GM21381 (cell line): ENCODE data around the gene SOX15.
A peak's percentile ranks its signal among the peaks of the same experiment; 100 is the strongest.

Source experiments
- ATAC-seq: cut with Tn5 transposase; IDR thresholded peaks from one replicate; pipeline ENCODE4 v1.9.1; 2021; ENCODE audit warnings: mild to moderate bottlenecking, moderate library complexity; ENCODE audit not compliant: unreplicated experiment

SOX15 gene

DNA sequence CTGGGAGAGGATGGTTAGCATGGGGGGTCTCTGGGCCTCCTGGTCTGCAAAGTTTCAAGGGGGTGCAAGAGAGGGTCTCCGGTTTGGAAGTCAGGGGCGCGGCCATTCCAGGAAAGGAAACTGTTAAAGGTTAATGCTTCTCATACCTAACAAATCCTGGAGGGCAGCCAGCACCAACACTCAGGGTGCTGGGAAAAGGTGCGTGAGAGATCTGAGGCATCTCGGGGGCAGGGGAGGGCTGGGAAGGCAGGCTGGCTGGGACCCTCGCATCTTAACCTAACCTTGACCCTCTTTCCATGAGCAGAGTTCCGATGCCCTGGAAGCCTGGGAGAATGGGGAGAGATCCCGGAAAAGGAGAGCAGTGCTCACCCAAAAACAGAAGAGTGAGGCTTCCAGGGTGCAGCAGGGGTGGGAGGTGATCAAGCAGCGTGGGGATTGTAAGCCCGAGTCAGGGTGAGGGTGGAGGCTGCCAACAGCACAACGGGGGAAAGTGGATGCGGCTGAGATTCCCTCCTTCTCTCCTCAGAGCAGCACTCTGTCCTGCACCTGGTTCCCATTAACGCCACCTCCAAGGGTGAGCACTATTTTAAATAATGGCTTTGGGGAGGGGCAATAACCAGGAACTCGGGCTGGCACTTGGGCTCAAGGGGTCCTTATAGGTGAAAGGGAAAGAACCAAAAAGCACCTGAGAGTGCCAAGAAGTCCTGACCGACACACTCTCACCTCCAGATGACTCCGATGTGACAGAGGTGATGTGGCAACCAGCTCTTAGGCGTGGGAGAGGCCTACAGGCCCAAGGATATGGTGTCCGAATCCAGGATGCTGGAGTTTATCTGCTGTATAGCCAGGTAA lies 30.3 kb downstream of the SOX15 start:
- no peak for ATAC-seq

DNA sequence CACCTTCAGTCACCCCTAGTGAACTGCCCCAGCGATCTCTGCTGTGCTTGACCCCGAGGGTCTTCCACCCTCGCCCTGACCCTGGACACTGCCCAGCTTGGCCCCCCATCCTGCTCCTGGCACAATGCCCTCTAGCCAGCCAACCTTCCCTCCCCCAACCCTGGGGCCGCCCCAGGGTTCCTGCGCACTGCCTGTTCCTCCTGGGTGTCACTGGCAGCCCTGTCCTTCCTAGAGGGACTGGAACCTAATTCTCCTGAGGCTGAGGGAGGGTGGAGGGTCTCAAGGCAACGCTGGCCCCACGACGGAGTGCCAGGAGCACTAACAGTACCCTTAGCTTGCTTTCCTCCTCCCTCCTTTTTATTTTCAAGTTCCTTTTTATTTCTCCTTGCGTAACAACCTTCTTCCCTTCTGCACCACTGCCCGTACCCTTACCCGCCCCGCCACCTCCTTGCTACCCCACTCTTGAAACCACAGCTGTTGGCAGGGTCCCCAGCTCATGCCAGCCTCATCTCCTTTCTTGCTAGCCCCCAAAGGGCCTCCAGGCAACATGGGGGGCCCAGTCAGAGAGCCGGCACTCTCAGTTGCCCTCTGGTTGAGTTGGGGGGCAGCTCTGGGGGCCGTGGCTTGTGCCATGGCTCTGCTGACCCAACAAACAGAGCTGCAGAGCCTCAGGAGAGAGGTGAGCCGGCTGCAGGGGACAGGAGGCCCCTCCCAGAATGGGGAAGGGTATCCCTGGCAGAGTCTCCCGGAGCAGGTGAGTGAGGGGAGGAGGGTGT lies 31.2 kb downstream of the SOX15 start, which contains the start of gene TNFSF13:
Gene TNFSF13, plus strand, starts transcription at position 207 of the 776 bp plus-strand sequence. Its CDS starts 290 bp downstream, at position 497.
- ATAC-seq: no peak

- ATAC-seq: no peak
These were observed 31.9 kb downstream of the SOX15 start for GRCh38 chr17:7557775-7558543.

- no peak for ATAC-seq
These were observed 32.6 kb downstream of the SOX15 start for GRCh38 chr17:7557147-7557764.

DNA sequence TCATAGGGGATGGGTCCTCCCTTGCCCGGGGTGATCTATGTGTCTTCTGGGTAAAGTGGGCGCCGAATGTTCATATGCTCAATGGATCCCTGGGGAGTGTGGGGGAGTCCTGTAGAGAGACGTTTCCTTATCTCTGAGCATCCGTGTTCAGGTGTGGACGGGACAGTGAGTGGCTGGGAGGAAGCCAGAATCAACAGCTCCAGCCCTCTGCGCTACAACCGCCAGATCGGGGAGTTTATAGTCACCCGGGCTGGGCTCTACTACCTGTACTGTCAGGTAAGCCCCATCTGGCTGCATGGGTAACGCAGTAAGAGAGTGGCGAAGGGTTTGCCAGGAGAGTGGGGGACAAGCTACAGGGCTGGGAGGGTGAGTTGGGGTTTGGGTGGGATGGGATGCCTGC lies 33.3 kb downstream of the SOX15 start:
- ATAC-seq: no peak

DNA sequence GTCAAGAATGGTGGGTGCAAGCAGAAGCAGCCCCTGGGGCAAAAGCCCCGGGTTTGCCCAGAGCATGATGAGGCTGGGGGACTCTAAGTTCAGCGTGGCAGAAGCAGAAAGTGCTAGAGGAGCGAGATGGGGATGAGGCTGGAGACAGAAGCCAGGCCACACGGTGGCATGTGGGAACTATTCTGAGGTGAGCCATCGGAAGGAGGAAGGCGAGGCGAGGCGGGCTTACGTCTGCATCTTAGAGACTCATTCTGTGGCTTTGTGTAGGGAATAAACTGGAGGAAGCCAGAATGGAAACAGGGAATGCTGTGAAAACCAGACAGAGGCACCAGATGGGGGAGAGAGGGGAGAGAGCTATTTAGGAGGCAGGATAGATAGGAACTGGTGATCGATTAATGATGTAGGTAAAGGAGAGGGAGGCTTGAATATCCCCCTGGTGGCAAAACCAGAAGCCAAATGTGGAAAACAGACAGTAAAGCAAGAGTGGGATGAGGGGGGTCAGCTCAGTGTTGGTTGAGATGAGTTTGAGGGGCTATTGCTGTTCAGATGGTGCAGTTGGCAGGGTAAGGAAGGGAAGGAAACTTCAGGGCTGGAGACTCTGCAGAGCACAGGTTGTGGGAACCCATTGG lies 34.5 kb downstream of the SOX15 start:
- ATAC-seq: no peak

GRCh38 chr17:7553356-7553755 lies 36.5 kb downstream of the SOX15 start:
- no peak for ATAC-seq

DNA sequence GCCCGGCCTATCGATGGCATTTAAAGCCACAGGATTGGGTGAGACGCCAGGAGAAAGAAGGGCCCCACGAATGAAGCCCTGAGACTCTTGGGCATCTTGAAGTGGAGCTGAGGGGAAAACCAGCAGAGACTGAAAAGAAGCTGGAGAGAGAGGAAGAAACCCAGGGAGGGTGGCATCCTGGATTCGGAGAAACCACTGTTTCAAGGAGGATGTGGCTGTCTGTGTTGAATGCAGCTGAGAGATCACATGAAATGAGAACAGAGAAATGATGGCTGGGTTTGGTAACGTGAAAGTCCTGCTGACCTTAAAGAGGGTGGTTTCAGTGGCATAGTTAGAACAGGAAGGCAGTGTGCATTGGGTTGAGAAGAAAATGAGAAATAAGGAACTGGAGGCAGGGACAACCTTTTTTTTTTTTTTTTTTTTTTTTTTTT lies 37.3 kb downstream of the SOX15 start:
- ATAC-seq: peak; percentile 74

- ATAC-seq: no peak
These were observed 38.5 kb downstream of the SOX15 start for GRCh38 chr17:7551396-7551795.

- no peak for ATAC-seq
These were observed 39.5 kb downstream of the SOX15 start for GRCh38 chr17:7550344-7550743.

- no peak for ATAC-seq
These were observed 40.4 kb downstream of the SOX15 start for GRCh38 chr17:7549401-7550055.

DNA sequence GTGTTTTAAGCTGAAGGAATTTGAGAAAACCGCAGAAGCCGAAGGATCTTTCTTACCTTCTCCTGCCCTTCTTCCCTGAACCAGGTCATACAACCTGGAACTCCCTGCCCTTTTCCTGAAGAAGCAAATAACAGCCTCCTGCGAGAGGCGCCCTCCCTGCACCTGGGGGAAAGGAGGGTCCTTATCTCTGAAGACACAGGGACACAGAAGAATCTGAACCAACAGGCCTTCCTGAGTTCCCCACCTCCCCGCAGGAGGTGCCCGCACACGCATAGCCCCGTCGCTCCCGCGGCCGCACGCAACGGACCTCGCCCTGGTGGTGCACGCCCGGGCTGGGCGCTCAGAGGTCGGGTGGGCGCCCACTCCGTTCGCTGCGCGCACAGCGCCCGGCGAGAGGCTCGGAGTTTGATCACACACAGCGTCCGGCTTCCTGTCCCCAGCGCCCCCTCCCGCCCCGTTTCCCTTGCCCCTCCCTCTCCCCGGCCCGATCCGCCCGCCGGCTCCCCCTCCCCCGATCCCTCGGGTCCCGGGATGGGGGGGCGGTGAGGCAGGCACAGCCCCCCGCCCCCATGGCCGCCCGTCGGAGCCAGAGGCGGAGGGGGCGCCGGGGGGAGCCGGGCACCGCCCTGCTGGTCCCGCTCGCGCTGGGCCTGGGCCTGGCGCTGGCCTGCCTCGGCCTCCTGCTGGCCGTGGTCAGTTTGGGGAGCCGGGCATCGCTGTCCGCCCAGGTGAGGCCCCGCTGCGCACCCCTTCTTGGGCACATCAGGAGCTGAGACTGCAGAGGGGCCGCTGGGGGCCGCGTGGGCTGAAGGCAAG lies 41.1 kb downstream of the SOX15 start, which contains the start of gene TNFSF12:
Gene TNFSF12, plus strand, starts transcription at position 474 of the 816 bp plus-strand sequence. Its CDS starts 96 bp downstream, at position 570.
- no peak for ATAC-seq

GRCh38 chr17:7544911-7545310 lies 45.0 kb downstream of the SOX15 start:
- ATAC-seq: no peak

GRCh38 chr17:7541074-7541621 lies 48.7 kb downstream of the SOX15 start:
- no peak for ATAC-seq

- no peak for ATAC-seq
These were observed 50.9 kb downstream of the SOX15 start for GRCh38 chr17:7538891-7539545.
